ENCODE measurements around the gene MBTPS2. TPM values are rescaled to one million over a fixed set of nuclear protein-coding genes. Genes with fewer than 3 reads are reported as not detected.
"Not testable (repeated sequence)": the region's sequence is repeated elsewhere in the genome, so short reads cannot be mapped to it uniquely, and the experiment has no call there.

Gene MBTPS2
- total RNA-seq, 1 donor from 2014 or later, result 21.0 TPM

DNA sequence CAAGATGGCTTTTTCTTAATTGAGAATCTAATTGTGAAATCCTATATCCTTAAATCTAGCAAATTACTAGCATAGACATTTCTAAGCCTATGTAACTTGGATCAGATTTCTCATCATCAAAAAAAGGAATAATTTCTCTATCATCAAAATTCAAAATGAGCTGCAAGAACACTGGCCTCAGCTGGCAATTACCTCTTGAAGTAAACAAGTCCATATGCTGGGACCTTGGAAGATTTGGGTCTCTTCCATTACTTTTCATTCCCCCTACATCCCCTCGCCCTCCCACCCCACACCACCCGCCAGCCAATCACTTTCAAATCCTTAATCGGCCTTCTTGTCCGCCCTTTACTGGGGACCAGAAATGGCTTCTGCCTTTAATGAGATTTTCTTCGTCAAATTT lies 23.3 kb upstream of the MBTPS2 start:
- no peak for DNase-seq (ENCODE audit: low spot score)
- peaks cover 4% of the 10 kb centered on the region for H3K9me3 Mint-ChIP-seq (ENCODE audit: low read depth)
- H3K36me3 Mint-ChIP-seq (ENCODE audit: low read depth), result no peaks in the 10 kb centered on the region
- no peak overlapping the region for H3K27ac Mint-ChIP-seq (ENCODE audit: unreplicated experiment)
- TF ChIP-seq, protein P1, sequence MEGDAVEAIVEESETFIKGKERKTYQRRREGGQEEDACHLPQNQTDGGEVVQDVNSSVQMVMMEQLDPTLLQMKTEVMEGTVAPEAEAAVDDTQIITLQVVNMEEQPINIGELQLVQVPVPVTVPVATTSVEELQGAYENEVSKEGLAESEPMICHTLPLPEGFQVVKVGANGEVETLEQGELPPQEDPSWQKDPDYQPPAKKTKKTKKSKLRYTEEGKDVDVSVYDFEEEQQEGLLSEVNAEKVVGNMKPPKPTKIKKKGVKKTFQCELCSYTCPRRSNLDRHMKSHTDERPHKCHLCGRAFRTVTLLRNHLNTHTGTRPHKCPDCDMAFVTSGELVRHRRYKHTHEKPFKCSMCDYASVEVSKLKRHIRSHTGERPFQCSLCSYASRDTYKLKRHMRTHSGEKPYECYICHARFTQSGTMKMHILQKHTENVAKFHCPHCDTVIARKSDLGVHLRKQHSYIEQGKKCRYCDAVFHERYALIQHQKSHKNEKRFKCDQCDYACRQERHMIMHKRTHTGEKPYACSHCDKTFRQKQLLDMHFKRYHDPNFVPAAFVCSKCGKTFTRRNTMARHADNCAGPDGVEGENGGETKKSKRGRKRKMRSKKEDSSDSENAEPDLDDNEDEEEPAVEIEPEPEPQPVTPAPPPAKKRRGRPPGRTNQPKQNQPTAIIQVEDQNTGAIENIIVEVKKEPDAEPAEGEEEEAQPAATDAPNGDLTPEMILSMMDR (IDR thresholded peaks at IDR 0.05), result no peak
- no peak overlapping the region for H3K4me3 Mint-ChIP-seq (ENCODE audit: unreplicated experiment)
- H3K27me3 Mint-ChIP-seq (ENCODE audit: low read depth), result peaks cover 2% of the 10 kb centered on the region
- peaks cover 8% of the 10 kb centered on the region for H3K4me1 Mint-ChIP-seq (ENCODE audit: low read depth)

DNA sequence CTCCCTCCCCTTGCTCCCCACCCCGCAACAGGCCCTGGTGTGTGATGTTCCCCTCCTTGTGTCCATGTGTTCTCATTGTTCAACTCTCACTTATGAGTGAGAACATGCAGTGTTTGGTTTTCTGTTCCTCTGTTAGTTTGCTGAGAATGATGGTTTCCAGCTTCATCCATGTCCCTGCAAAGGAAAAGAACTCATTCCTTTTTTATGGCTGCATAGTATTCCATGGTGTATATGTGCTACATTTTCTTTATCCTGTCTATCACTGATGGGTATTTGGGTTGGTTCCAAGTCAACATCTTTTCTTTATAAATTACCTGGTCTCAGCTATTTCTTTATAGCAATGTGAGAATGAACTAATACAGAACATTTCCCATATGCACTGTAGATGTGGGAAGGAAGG lies 19.2 kb upstream of the MBTPS2 start:
- not testable (repeated sequence) for H3K27ac Mint-ChIP-seq (ENCODE audit: unreplicated experiment); H3K4me3 Mint-ChIP-seq (ENCODE audit: unreplicated experiment); H3K36me3 Mint-ChIP-seq (ENCODE audit: low read depth); H3K4me1 Mint-ChIP-seq (ENCODE audit: low read depth); H3K9me3 Mint-ChIP-seq (ENCODE audit: low read depth); DNase-seq (ENCODE audit: low spot score); H3K27me3 Mint-ChIP-seq (ENCODE audit: low read depth)

DNA sequence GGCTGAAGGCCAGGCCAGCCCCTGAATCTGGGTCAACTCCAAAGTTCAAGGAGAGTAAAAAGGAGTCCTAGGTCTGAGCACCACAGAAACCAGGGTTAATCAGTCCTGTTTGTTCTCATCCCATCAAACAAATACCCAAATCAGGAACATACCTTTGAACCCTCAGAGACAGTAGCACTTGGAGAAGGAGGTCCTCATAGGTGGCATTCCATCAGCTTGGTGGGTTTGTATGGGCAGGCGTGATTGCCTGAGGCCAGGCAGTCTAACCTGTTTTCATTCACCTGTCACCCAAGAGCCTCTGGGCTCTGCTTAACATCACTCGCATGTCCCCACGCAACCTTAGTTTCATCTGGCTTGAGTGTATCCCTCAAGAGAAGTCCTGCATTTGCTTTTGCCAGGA lies 17.5 kb upstream of the MBTPS2 start:
- H3K27ac Mint-ChIP-seq (ENCODE audit: unreplicated experiment), result no peak overlapping the region
- peaks cover 2% of the 10 kb centered on the region for H3K27me3 Mint-ChIP-seq (ENCODE audit: low read depth)
- no peak overlapping the region for H3K4me3 Mint-ChIP-seq (ENCODE audit: unreplicated experiment)
- H3K4me1 Mint-ChIP-seq (ENCODE audit: low read depth), result no peaks in the 10 kb centered on the region
- no peak for DNase-seq (ENCODE audit: low spot score)
- H3K9me3 Mint-ChIP-seq (ENCODE audit: low read depth), result no peaks in the 10 kb centered on the region
- no peaks in the 10 kb centered on the region for H3K36me3 Mint-ChIP-seq (ENCODE audit: low read depth)
- TF ChIP-seq, protein P1 (IDR thresholded peaks at IDR 0.05), result no peak

DNA sequence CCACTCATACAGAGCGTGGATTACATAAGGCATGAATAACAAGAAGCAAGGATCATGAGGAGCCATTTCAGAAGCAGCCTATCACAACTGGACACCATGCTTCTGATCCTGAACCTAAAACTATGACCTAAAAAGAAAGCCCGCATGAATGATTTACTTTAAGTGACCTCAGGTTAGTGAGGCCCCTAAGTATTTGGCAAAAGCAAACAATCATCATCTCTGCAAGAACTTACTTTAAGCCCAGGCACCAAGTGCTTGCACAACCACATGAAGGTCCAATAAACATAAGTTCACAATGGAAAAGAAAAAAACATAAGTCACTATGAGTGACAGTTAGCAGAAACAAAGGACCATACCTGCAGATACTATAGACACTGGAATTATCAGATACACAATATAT lies 7.9 kb upstream of the MBTPS2 start:
- Mint-ChIP-seq H3K9me3 (ENCODE audit: low read depth) (peaks cover 2% of the 10 kb centered on the region), H3K4me3 (ENCODE audit: unreplicated experiment) (no peak overlapping the region), H3K27me3 (ENCODE audit: low read depth) (no peaks in the 10 kb centered on the region), H3K27ac (ENCODE audit: unreplicated experiment) (no peak overlapping the region), H3K4me1 (ENCODE audit: low read depth) (no peaks in the 10 kb centered on the region), H3K36me3 (ENCODE audit: low read depth) (no peaks in the 10 kb centered on the region)
- TF ChIP-seq, protein P1 (IDR thresholded peaks at IDR 0.05), result no peak
- no peak for DNase-seq (ENCODE audit: low spot score)

DNA sequence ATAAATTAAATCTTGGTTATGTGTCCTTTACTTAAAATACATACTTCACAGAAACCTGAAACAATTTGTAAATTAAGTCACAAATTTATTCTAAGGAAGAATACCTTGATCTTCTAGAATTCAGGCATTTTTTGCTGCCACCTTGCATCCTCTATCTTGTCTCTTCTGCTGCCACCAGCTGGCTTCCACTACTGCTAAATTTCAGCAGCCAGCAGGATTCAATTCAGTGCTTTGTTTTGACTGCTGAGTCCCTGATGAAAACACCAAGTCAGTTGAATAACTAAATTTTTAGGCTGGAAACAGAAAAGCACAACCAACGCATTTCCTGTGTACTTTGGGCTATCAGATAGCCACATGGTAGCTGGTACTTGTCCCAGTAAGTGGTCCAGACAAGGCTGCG lies 2.4 kb upstream of the MBTPS2 start:
- DNase-seq (ENCODE audit: low spot score), result no peak
- H3K4me3 Mint-ChIP-seq (ENCODE audit: unreplicated experiment), result no peak overlapping the region
- no peaks in the 10 kb centered on the region for H3K27me3 Mint-ChIP-seq (ENCODE audit: low read depth)
- peaks cover 2% of the 10 kb centered on the region for H3K9me3 Mint-ChIP-seq (ENCODE audit: low read depth)
- TF ChIP-seq, protein P1 (IDR thresholded peaks at IDR 0.05), result peak; percentile 16
- no peaks in the 10 kb centered on the region for H3K36me3 Mint-ChIP-seq (ENCODE audit: low read depth)
- no peak overlapping the region for H3K27ac Mint-ChIP-seq (ENCODE audit: unreplicated experiment)
- peaks cover 10% of the 10 kb centered on the region for H3K4me1 Mint-ChIP-seq (ENCODE audit: low read depth)

DNA sequence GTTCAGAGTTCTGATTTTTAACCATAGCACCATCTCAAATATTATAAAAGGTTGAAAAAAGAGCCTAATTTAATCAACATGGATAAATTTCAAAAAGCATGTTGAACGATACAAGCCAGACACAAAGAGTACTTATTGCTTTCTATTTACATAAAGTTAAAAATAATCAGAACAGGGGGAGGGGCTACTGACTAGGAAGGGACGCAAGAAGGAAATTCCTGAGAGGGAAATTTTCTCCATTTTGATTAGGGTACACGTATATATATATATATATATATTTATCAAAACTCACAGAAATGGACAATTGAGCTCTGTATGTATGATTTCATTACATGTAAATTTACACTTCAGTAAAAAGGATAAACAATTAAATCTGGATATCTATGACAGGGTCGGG lies 482 bp upstream of the MBTPS2 start:
- H3K36me3 Mint-ChIP-seq (ENCODE audit: low read depth), result peaks cover 2% of the 10 kb centered on the region
- H3K27ac Mint-ChIP-seq (ENCODE audit: unreplicated experiment), result peak overlapping the region; percentile 89
- H3K27me3 Mint-ChIP-seq (ENCODE audit: low read depth), result no peaks in the 10 kb centered on the region
- H3K4me3 Mint-ChIP-seq (ENCODE audit: unreplicated experiment), result peak overlapping the region; percentile 81
- no peaks in the 10 kb centered on the region for H3K9me3 Mint-ChIP-seq (ENCODE audit: low read depth)
- TF ChIP-seq, protein P1 (IDR thresholded peaks at IDR 0.05), result no peak
- peaks cover 22% of the 10 kb centered on the region for H3K4me1 Mint-ChIP-seq (ENCODE audit: low read depth)
- DNase-seq (ENCODE audit: low spot score), result no peak
